Suprapubic skin (tissue), 4 donors: ENCODE data around the gene CEP350.

Experiments
- EP300 ChIP-seq: sonication (generic); formaldehyde crosslinking; IDR thresholded peaks from one replicate; pipeline ENCODE4 v1.6.1; 2017; ENCODE audit warnings: antibody characterized with exemption
- POLR2A ChIP-seq, 2 donors: fragments of 450-650 bp; IDR thresholded peaks; one replicate each; pipeline ENCODE4 v1.6.1; 2017; ENCODE audit warnings: antibody characterized with exemption in 2 of 2, mild to moderate bottlenecking in 2 of 2, moderate library complexity in 2 of 2
- POLR2AphosphoS5 ChIP-seq, 3 donors: sonication (generic); formaldehyde crosslinking; IDR thresholded peaks; one replicate each; pipeline ENCODE4 v1.6.1; 2017; ENCODE audit warnings: antibody characterized with exemption in 3 of 3
- TF ChIP-seq, protein P1 (sequence below), 2 donors: fragments of 200-600 bp in 1 of 2; fragments of 450-650 bp in 1 of 2; sonication (generic) in 1 of 2; IDR thresholded peaks; one replicate each; pipeline ENCODE4 v1.5.1; 2016 to 2019; ENCODE audit warnings: antibody characterized with exemption in 2 of 2, mild to moderate bottlenecking in 1 of 2, moderate library complexity in 1 of 2

DNA sequence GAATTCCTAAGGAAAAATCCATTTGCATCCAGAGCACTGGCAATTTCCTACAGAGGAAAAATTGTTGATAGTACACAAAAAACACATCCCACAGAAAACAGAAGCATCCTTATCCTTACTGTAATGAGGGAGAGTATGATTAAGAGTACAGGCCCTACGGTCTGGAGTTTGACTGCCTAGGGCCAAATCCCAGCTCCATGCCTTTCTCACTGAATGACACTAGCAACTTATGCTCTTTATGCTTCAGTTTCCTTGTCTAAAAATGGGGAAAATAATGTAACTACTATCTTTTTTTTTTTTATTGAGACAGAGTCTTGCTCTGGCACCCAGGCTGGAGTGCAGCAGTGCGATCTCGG lies 27.8 kb upstream of the CEP350 start:
- TF ChIP-seq POLR2A (IDR thresholded peaks at IDR 0.05) (no peak), POLR2AphosphoS5 (IDR thresholded peaks at IDR 0.05) (no peak), EP300 (no peak)
- TF ChIP-seq, protein P1, sequence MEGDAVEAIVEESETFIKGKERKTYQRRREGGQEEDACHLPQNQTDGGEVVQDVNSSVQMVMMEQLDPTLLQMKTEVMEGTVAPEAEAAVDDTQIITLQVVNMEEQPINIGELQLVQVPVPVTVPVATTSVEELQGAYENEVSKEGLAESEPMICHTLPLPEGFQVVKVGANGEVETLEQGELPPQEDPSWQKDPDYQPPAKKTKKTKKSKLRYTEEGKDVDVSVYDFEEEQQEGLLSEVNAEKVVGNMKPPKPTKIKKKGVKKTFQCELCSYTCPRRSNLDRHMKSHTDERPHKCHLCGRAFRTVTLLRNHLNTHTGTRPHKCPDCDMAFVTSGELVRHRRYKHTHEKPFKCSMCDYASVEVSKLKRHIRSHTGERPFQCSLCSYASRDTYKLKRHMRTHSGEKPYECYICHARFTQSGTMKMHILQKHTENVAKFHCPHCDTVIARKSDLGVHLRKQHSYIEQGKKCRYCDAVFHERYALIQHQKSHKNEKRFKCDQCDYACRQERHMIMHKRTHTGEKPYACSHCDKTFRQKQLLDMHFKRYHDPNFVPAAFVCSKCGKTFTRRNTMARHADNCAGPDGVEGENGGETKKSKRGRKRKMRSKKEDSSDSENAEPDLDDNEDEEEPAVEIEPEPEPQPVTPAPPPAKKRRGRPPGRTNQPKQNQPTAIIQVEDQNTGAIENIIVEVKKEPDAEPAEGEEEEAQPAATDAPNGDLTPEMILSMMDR (IDR thresholded peaks at IDR 0.05) = no peak
